ENCODE measurements around the gene CALHM4.

The CALHM4 gene

DNA sequence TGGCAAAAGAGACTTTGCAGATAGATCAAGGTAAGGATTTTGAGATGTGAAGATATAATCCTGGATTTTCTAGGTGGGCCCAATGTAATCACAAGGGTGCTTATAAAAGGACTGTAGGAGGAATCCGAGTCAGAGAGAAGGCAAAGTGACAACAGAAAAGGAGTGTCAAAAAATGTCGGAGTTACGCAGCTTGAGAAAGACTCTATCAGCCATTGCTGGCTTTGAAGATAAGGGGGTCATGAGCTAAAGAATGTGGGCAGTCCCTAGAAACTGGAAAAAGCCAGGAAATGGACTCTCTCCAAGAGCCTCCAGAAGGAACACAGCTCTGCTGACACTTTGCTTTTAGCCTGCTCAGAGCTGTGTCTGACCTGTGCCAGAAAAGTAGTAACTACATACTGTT lies 9.1 kb downstream of the CALHM4 start:
- TF ChIP-seq CTCF (IDR thresholded peaks at IDR 0.05; ENCODE audit: low read depth, low read length, missing control alignments) = no peak
- DNase-seq (ENCODE audit: extremely low read depth, low read depth) = no peak
- no peak overlapping the region for H3K4me3 ChIP-seq (replicated peaks; ENCODE audit: low read depth, low read length)

GRCh38 chr6:116563830-116564229 lies 10.3 kb downstream of the CALHM4 start:
- no peak for TF ChIP-seq CTCF (IDR thresholded peaks at IDR 0.05; ENCODE audit: low read depth, low read length, missing control alignments)
- DNase-seq (ENCODE audit: extremely low read depth, low read depth) = no peak
- H3K4me3 ChIP-seq (replicated peaks; ENCODE audit: low read depth, low read length) = no peak overlapping the region

DNA sequence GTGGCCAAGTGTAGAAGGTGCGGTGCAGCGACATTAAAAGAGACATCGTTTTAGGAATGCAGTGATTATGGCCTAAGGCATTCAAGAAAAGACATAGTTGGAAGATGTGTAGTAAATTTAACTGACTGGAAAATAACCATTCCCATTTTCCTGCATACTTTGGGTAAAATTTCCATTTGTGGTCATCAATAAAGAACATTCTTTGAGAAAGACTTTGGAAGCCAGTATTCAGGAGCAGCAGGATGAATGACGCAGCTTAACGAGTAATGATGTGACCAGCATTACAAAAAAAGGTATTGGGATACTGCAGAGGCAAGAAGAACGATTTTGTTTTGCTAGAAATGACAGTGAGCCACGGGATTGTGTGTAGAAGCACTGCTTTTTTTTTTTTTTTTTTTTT lies 10.8 kb downstream of the CALHM4 start:
- no peak for TF ChIP-seq CTCF (IDR thresholded peaks at IDR 0.05; ENCODE audit: low read depth, low read length, missing control alignments)
- no peak for DNase-seq (ENCODE audit: extremely low read depth, low read depth)
- H3K4me3 ChIP-seq (replicated peaks; ENCODE audit: low read depth, low read length) = no peak overlapping the region

GRCh38 chr6:116564921-116565872 lies 11.6 kb downstream of the CALHM4 start:
- no peak overlapping the region; the same call in 1 of the 2 replicates for H3K4me3 ChIP-seq (replicated peaks; ENCODE audit: low read depth, low read length)
- no peak for DNase-seq (ENCODE audit: extremely low read depth, low read depth)
- no peak for TF ChIP-seq CTCF (IDR thresholded peaks at IDR 0.05; ENCODE audit: low read depth, low read length, missing control alignments)

- no peak for TF ChIP-seq CTCF (IDR thresholded peaks at IDR 0.05; ENCODE audit: low read depth, low read length, missing control alignments)
- H3K4me3 ChIP-seq (replicated peaks; ENCODE audit: low read depth, low read length) = no peak overlapping the region
- no peak for DNase-seq (ENCODE audit: extremely low read depth, low read depth)
These were observed 14.6 kb downstream of the CALHM4 start for GRCh38 chr6:116568111-116568510.

- no peak for DNase-seq (ENCODE audit: extremely low read depth, low read depth)
- TF ChIP-seq CTCF (IDR thresholded peaks at IDR 0.05; ENCODE audit: low read depth, low read length, missing control alignments) = no peak
- H3K4me3 ChIP-seq (replicated peaks; ENCODE audit: low read depth, low read length) = no peak overlapping the region; the same call in 1 of the 2 replicates
These were observed 15.5 kb downstream of the CALHM4 start for GRCh38 chr6:116568821-116569755.

Measured in HFF-Myc (cell line).